GM06990 (cell line): ENCODE results near the gene NOXRED1.

Source experiments
- DNase-seq: peaks from one replicate; pipeline ENCODE4 v3.0.0-alpha.2; 2011; ENCODE audit not compliant: insufficient read length; ENCODE audit errors: extremely low read depth
- H3K27me3 ChIP-seq: replicated peaks from 2 replicates; pipeline ENCODE4 v1.6.0; 2011; ENCODE audit warnings: low read length; ENCODE audit not compliant: control insufficient read depth, insufficient read depth
- H3K36me3 ChIP-seq: 2 replicates; pipeline ENCODE4 v1.5.1; 2011; ENCODE audit warnings: low read length; ENCODE audit not compliant: control insufficient read depth, insufficient read depth
- H3K4me3 ChIP-seq: replicated peaks from 2 replicates; pipeline ENCODE4 v1.5.1; 2011; ENCODE audit warnings: low read depth, mild to moderate bottlenecking, control low read depth, low read length
- TF ChIP-seq, protein P1 (sequence below): IDR thresholded peaks from 2 replicates; pipeline ENCODE4 v1.5.1; 2011; ENCODE audit warnings: low read length, control low read depth, mild to moderate bottlenecking, inconsistent platforms; ENCODE audit not compliant: insufficient read depth, poor library complexity, severe bottlenecking

Gene NOXRED1

GRCh38 chr14:77406086-77406485 lies 17.2 kb downstream of the NOXRED1 start:
- no peaks in the 10 kb centered on the region for H3K36me3 ChIP-seq

GRCh38 chr14:77403768-77404167 lies 19.6 kb downstream of the NOXRED1 start:
- TF ChIP-seq, protein P1, sequence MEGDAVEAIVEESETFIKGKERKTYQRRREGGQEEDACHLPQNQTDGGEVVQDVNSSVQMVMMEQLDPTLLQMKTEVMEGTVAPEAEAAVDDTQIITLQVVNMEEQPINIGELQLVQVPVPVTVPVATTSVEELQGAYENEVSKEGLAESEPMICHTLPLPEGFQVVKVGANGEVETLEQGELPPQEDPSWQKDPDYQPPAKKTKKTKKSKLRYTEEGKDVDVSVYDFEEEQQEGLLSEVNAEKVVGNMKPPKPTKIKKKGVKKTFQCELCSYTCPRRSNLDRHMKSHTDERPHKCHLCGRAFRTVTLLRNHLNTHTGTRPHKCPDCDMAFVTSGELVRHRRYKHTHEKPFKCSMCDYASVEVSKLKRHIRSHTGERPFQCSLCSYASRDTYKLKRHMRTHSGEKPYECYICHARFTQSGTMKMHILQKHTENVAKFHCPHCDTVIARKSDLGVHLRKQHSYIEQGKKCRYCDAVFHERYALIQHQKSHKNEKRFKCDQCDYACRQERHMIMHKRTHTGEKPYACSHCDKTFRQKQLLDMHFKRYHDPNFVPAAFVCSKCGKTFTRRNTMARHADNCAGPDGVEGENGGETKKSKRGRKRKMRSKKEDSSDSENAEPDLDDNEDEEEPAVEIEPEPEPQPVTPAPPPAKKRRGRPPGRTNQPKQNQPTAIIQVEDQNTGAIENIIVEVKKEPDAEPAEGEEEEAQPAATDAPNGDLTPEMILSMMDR: no peak
- DNase-seq: no peak
- Histone ChIP-seq H3K36me3 (no peaks in the 10 kb centered on the region), H3K4me3 (no peak overlapping the region), H3K27me3 (no peaks in the 10 kb centered on the region)

More at GRCh38 chr14:77406086-77406485, 17.2 kb downstream of the NOXRED1 start:
- no peak for DNase-seq
- TF ChIP-seq, protein P1: no peak
- Histone ChIP-seq H3K27me3 (no peaks in the 10 kb centered on the region), H3K4me3 (no peak overlapping the region)

- no peaks in the 10 kb centered on the region for H3K27me3 ChIP-seq
- TF ChIP-seq, protein P1: no peak
- H3K36me3 ChIP-seq: no peaks in the 10 kb centered on the region
- DNase-seq: no peak
- H3K4me3 ChIP-seq: no peak overlapping the region
These were observed 23.1 kb downstream of the NOXRED1 start for GRCh38 chr14:77400216-77400615.

- no peaks in the 10 kb centered on the region for H3K36me3 ChIP-seq
- no peak overlapping the region for H3K4me3 ChIP-seq
- DNase-seq: no peak
- TF ChIP-seq, protein P1: no peak
- H3K27me3 ChIP-seq: no peaks in the 10 kb centered on the region
These were observed 33.1 kb downstream of the NOXRED1 start for GRCh38 chr14:77390188-77390587.

- no peak for DNase-seq
- TF ChIP-seq, protein P1: no peak
These were observed 44.6 kb downstream of the NOXRED1 start for GRCh38 chr14:77378701-77379100.

DNA sequence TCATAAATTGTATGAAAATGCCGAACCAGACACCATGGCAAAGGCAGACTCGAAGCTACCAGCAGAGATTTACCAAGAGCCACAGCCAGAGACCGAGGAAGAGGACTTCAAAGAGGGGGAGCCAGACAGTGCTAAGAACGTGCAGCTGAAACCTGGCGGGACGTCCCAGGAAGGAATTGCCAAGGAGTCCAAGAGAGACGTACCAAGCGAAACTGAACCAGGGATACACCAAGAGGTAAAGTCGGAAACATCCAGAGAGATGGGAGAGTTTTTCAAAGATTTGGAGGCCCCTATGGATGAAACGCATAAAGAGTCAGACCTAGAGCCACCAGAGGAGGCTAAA lies 45.9 kb downstream of the NOXRED1 start:
- peak overlapping the region; percentile 71 for H3K4me3 ChIP-seq
- TF ChIP-seq, protein P1: no peak
- no peak for DNase-seq
- no peaks in the 10 kb centered on the region for H3K27me3 ChIP-seq
- no peaks in the 10 kb centered on the region for H3K36me3 ChIP-seq

More at GRCh38 chr14:77378701-77379100, 44.6 kb downstream of the NOXRED1 start:
- no peak overlapping the region for H3K4me3 ChIP-seq
- H3K27me3 ChIP-seq: no peaks in the 10 kb centered on the region
- no peaks in the 10 kb centered on the region for H3K36me3 ChIP-seq
